Cardiac muscle cell (in vitro differentiated cells and primary cell): Measurements from ENCODE around the gene CGRRF1. TPM values are rescaled to one million over a fixed set of nuclear protein-coding genes. Genes with fewer than 3 reads are reported as not detected.

ENCODE experiments used
- DNase-seq, 2 donors: peaks; one replicate each; pipeline versions ENCODE4 v3.0.0 to v3.0.0-alpha.2; 2010 to 2017; ENCODE audit warnings: low read depth in 1 of 2, low spot score in 1 of 2
- H3K27ac ChIP-seq: fragments of 200-600 bp; sonication (generic); 2 replicates; pipeline ENCODE4 v1.5.1; 2016
- H3K27me3 ChIP-seq: fragments of 200-600 bp; sonication (generic); 2 replicates; pipeline ENCODE4 v1.6.0; 2016; ENCODE audit warnings: control low read depth
- H3K36me3 ChIP-seq: fragments of 200-600 bp; sonication (generic); 2 replicates; pipeline ENCODE4 v1.5.1; 2016; ENCODE audit warnings: control low read depth
- H3K4me1 ChIP-seq: fragments of 200-600 bp; sonication (generic); 2 replicates; pipeline ENCODE4 v1.8.1; 2017; ENCODE audit warnings: low read depth, mild to moderate bottlenecking, mixed run types
- H3K4me3 ChIP-seq: fragments of 200-600 bp; sonication (generic); 2 replicates; pipeline ENCODE4 v1.5.1; 2016; ENCODE audit warnings: mild to moderate bottlenecking
- H3K9me3 ChIP-seq: fragments of 200-600 bp; sonication (generic); 2 replicates; pipeline ENCODE4 v1.5.1; 2017; ENCODE audit warnings: low read depth, mild to moderate bottlenecking, control low read depth
- polyA plus RNA-seq: library from polyadenylated mRNA; unstranded; fragments of >200 nt; fragmentation: Nextera tagmentation; extraction: Ambion mirVana; gene quantifications from 2 replicates; pipeline ENCODE4 v1.2.1, GENCODE V29; 2016
- total RNA-seq: library from RNA; depleted of rRNA; stranded (reverse); fragments of >200 nt; gene quantifications from 2 replicates; pipeline ENCODE4 v1.2.3, GENCODE V29; 2016
- TF ChIP-seq, protein P1 (sequence below): IDR thresholded peaks from 2 replicates; pipeline ENCODE4 v1.5.1; 2012; ENCODE audit warnings: low read depth, mild to moderate bottlenecking, low read length

CGRRF1 gene
- total and polyA plus RNA-seq, 2 experiments from 2014 or later: 8.4 to 22.9 TPM

DNA sequence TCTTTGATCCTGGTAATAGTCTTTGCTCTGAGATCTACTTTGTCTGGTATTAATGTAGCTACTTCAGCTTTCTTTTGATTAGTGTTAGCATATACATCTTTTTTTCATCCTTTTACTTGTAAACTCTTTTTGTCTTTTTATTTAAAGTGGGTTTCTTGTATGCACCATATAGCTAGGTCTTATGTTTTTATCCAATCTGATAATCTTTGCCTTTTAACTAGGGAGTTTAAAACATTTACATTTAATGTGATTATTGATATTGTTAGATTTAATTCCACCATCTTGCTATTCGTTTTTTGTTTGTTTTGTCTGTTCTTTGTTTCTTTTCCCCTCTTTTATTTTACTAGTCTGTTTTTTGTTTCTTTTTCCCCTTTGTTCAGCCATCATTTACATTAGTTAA, 6.0 kb downstream of the CGRRF1 start:
- Histone ChIP-seq H3K4me1 (peaks cover 13% of the 10 kb centered on the region), H3K9me3 (no peaks in the 10 kb centered on the region), H3K27me3 (no peaks in the 10 kb centered on the region), H3K36me3 (peaks cover 3% of the 10 kb centered on the region), H3K4me3 (no peak overlapping the region), H3K27ac (no peak overlapping the region)
- no peak for DNase-seq
- TF ChIP-seq, protein P1, sequence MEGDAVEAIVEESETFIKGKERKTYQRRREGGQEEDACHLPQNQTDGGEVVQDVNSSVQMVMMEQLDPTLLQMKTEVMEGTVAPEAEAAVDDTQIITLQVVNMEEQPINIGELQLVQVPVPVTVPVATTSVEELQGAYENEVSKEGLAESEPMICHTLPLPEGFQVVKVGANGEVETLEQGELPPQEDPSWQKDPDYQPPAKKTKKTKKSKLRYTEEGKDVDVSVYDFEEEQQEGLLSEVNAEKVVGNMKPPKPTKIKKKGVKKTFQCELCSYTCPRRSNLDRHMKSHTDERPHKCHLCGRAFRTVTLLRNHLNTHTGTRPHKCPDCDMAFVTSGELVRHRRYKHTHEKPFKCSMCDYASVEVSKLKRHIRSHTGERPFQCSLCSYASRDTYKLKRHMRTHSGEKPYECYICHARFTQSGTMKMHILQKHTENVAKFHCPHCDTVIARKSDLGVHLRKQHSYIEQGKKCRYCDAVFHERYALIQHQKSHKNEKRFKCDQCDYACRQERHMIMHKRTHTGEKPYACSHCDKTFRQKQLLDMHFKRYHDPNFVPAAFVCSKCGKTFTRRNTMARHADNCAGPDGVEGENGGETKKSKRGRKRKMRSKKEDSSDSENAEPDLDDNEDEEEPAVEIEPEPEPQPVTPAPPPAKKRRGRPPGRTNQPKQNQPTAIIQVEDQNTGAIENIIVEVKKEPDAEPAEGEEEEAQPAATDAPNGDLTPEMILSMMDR: no peak

DNA sequence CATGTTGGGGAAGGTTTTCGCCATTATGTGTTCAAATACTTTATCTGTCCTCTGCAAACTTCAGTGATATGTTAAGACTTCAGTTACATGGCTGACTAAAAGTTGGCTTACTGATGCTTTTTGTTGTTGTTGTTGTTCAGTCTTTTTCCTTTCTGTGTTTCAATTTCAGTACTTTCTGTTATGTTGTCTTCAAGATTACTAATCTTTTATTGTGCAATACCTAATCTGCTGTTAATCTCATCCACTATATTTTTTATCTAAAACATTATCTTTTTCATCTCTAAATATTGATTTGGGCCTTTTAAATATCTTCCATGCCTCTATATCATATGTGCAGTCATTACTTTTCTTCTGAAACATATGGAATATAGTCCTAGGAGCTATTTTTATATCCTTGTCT, 7.0 kb downstream of the CGRRF1 start:
- peaks cover 6% of the 10 kb centered on the region for H3K4me1 ChIP-seq

DNA sequence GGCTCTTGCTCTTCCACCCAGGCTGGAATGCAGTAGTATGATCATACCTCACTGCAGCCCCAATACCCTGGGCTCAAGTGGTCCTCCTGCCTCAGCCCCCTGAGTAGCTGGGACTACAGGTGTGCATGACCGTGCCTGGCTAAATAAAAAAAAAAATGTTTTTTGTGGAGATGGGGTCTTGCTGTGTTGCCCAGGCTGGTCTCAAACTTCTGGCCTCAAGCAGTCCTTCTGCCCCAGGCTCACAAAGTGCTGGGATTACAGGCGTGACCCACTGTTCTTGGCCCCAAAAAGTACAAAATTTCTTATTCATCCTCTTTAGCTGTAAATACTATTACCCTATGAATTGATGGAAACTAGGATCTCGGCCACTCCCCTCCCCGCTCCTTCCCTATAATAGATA, 14.7 kb downstream of the CGRRF1 start:
- H3K27ac ChIP-seq: no peak overlapping the region
- DNase-seq: no peak
- no peaks in the 10 kb centered on the region for H3K27me3 ChIP-seq
- peaks cover 13% of the 10 kb centered on the region for H3K36me3 ChIP-seq
- H3K4me1 ChIP-seq: no peaks in the 10 kb centered on the region
- TF ChIP-seq, protein P1: no peak
- H3K4me3 ChIP-seq: no peak overlapping the region
- H3K9me3 ChIP-seq: no peaks in the 10 kb centered on the region

More for the DNA sequence above, 7.0 kb downstream of the CGRRF1 start:
- Histone ChIP-seq H3K27me3 (no peaks in the 10 kb centered on the region), H3K4me3 (no peak overlapping the region), H3K9me3 (no peaks in the 10 kb centered on the region), H3K36me3 (peaks cover 3% of the 10 kb centered on the region), H3K27ac (no peak overlapping the region)
- DNase-seq: no peak
- TF ChIP-seq, protein P1: no peak

DNA sequence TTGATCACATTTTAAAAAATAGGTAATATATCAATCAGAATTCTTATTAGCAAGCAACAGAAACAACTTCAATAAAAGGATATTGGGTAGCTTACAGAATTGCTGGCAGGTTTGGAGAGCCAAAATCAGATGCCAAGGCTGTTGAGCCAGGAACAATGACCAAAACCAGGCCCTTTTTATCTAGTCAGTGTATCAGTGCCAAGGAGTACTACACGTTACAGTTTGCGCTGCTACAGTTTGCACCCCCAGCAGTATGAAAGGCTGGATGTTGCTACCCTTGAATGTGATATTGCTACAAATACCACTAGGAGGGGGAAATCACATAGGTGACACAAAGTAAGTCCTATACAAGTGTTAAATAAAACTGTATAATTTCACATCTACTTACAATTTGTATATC, 19.3 kb downstream of the CGRRF1 start:
- no peaks in the 10 kb centered on the region for H3K9me3 ChIP-seq
- H3K27ac ChIP-seq: no peak overlapping the region
- no peak for DNase-seq
- H3K36me3 ChIP-seq: peaks cover 12% of the 10 kb centered on the region
- TF ChIP-seq, protein P1: no peak
- no peaks in the 10 kb centered on the region for H3K4me1 ChIP-seq
- no peaks in the 10 kb centered on the region for H3K27me3 ChIP-seq
- H3K4me3 ChIP-seq: no peak overlapping the region

DNA sequence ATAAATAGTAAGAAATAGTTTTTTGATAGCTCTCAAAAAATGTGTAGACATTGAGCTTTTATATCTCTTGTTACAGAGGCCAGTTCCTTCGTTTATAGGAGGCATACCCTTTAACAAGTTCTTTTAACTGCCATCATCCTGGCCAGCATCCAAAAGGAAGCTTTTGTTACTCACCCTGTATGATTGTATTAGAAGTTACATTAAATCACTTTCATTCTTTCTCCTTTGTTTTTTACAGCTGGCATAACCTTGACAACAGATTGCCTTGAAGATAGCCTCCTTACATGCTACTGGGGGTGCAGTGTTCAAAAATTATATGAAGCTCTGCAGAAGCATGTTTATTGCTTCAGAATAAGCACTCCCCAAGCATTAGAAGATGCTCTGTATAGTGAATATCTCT, 20.1 kb downstream of the CGRRF1 start:
- DNase-seq: peak in 1 of 2 donors; percentile 59
- no peak overlapping the region for H3K4me3 ChIP-seq
- no peaks in the 10 kb centered on the region for H3K27me3 ChIP-seq
- no peak overlapping the region for H3K27ac ChIP-seq
- no peaks in the 10 kb centered on the region for H3K9me3 ChIP-seq
- TF ChIP-seq, protein P1: no peak
- H3K36me3 ChIP-seq: peaks cover 9% of the 10 kb centered on the region
- H3K4me1 ChIP-seq: no peaks in the 10 kb centered on the region
